Activated gamma-delta T cell (primary cell): ENCODE measurements around the gene SLC6A12.

Experiments
- DNase-seq: peaks from one replicate; lab custom pipeline; 2025; lab: John Stamatoyannopoulos, UW

SLC6A12 gene

GRCh38 chr12:163406-163986 is 50.5 kb downstream of the SLC6A12 start:
- no peak for DNase-seq

- no peak for DNase-seq
These were observed 51.3 kb downstream of the SLC6A12 start for GRCh38 chr12:162467-163307.

DNA sequence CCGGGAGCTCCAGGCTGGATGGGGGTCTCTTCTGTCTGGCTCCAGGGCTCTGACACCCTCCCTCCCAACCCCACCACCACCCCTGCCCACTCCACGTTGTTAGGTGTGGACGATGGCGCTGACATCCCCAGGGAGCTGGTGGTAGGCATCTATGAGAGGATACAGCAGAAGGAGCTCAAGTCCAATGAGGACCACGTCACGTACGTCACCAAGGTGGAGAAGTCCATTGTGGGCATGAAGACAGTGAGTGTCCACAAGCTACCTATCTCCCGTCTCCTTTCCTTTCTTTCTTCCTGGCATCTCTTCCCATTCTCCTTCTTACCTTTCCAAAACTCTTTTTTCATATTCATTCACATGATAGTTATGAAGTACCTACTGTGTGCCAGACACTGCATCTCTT is 52.1 kb downstream of the SLC6A12 start:
- DNase-seq, result no peak

DNA sequence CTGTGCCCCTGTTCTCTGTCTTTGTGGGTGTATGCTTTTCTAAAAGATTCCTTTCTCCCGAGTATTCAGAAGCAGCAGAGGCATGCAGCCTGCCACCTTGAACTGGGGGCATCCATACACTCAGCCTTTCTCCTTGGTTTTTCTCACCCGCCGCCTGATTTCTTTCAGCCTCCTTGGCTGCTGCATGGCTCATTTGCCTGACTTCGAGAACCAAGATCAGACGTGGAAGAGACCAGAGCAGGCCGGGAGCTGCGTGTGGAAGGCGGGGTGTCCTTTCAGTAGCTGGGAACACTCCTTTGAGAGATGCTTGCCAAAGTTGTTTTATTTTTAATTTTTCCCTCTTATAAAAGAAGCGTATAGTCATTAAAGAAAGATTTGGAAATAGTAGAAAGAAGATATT is 53.1 kb downstream of the SLC6A12 start:
- DNase-seq, result no peak

- no peak for DNase-seq
These were observed 54.7 kb downstream of the SLC6A12 start for GRCh38 chr12:159156-159782.

GRCh38 chr12:157644-158043 is 56.3 kb downstream of the SLC6A12 start:
- no peak for DNase-seq

- no peak for DNase-seq
These were observed 57.0 kb downstream of the SLC6A12 start for GRCh38 chr12:156945-157344.

DNA sequence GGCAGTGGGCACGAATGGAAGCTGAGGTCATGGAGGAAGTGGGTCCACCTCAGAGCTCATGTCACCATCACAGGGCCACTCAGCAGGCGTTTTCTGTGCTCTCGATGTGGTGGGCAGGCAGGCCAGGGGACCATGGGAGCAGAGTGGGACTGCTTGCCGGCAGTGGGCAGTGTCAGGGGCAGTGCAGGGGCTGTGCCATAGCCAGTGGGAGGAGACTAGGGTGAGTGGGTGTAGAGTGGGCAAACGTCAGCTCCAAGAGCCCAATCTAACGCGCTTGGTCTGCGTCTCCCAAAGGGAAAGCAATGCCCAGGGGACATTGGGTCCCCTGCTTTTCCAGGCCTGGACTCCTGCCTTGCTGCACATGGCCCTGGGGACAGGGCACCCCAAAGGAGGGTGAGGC is 58.3 kb downstream of the SLC6A12 start:
- DNase-seq, result no peak

DNA sequence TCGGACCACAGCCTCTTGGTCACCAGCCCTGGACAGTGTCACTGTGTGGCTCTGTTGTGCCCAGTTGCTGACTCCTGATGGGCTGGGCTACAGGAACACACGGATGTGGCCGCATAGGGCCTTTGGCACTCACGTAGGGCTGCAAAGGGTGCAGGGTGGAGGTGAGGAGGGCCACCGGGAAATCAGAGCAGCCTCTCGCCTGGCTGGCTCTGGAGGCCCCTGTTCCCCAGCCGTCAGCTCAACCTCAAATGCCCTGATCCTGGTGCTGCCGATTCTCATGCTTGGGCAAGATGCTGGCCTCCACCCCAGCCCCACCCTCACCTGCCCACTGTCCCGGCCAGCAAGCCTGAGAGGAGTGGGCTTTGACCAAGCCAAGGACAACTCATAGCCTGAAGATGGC is 59.0 kb downstream of the SLC6A12 start:
- no peak for DNase-seq

DNA sequence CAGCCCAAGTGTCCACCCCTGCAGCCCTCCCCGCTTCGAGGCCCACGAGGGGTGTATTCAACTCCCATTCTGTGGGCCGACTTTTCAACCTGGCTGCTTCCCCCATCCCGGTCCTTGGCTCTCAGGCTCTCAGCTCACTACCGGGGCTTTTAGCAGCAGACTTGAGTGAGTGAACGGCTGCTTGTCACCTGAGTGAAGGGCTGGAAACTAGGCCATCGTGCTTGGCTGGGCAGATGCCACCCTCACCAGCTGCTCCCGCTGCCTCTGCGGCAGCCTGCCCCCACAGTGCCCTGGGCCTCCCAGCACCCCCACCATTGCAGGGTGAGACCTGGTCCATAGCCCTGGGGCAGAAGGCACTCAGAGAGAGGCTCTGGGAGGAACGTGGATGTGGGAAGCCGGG is 59.9 kb downstream of the SLC6A12 start:
- DNase-seq, result no peak

DNA sequence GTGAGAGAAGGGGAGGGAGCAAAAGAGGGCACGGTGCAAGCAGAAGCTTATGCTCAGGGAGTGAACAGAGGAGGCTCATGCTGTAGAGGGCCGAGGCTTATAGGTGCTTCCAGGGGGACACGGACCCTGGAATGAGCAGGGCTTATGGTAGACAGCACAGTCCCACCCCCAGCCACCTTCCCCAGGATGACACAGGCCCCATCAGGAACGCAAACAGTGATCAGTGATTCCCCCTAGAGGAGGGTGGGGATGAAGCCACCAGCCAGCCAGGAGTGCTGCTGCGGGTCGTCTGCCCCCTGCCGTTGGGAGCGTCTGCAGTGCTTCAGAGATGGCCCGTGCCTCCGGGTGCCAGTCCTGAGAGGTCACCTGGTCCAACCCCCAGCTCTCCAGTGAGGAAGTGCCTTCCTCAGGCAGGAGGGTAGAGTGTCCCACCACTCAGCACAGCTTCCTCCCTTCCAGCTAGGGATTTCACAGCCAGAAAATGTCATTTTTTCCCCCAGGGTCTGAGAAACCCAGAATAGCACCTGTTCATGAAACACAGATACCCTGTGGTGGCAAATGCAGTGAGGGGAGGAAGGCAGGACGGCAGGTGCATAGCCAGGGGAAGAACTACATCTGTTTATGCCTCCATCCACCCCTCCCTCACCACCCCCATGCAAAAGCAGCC is 60.7 kb downstream of the SLC6A12 start:
- no peak for DNase-seq

DNA sequence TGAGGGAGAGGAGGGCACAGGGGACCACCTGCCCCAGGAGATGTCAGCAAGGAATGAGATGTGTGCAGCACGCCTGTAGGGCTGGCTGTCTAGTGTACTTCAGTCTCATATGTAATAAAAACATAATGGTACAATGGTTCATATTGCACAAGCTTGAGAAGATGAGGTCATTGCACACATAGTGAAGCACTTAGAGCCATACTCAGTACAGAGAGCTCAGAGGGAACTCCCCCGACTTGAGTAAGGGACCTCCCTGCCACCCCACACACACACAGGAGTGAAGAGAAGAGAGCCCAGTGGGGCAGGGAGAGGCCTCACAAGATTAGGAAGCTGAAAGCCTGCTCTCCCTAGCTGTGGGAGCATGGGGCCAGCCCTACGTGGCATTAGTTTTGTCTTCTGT is 61.5 kb downstream of the SLC6A12 start:
- no peak for DNase-seq

- no peak for DNase-seq
These were observed 62.4 kb downstream of the SLC6A12 start for GRCh38 chr12:151579-151978.

DNA sequence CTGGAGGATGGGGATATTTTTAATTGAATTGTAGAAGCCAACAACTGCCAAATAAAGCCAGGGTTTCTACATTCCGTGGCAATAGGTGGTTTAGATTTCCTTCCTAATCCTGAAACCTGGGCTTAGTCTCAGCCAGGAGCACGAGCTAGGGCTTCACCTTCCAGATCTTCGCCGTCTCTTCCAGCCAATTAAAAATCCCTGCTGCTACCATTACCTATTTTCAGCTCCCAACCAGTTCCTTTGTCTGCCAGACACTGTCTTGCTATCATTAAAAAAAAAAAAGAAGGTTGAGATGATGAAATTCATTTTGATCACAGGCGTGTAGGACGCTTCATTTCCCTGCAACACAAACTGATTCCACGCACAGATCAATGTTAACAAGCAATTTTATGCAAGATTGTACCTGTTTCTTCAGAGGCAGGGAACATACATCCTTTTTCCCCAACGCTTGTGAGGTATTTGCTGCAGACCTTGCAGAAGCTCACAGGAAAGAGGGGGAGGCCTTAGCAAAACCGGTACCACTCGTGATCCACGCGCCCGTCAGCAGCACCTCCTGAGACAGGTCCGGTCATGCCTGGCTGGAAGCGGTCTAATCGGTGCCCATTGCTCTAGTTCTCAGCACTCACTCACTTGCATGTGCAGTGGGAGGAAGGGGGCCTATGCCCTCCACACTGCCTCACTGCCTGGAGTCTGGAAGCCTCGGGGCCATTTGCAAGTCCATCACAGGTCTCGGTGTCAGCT is 65.1 kb downstream of the SLC6A12 start:
- DNase-seq, result no peak

DNA sequence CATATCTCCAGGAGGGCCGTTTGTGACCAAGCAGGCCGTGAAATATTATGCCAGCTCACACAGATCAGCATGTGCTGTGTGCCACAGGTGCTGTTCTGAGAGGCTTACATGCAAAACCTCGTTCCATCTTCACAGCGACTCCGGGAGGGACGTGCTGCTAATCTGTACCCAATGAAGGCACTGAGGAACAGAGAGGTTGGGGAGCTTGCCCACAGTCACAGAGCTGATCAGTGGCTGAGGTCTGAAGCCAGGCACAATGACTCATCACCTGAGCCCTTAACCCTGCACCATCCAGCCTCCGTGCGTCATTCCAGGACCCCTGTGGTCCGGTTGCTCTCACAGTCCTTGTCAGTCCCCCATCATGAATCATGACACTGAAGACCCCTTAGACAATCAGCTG is 66.7 kb downstream of the SLC6A12 start:
- no peak for DNase-seq

DNA sequence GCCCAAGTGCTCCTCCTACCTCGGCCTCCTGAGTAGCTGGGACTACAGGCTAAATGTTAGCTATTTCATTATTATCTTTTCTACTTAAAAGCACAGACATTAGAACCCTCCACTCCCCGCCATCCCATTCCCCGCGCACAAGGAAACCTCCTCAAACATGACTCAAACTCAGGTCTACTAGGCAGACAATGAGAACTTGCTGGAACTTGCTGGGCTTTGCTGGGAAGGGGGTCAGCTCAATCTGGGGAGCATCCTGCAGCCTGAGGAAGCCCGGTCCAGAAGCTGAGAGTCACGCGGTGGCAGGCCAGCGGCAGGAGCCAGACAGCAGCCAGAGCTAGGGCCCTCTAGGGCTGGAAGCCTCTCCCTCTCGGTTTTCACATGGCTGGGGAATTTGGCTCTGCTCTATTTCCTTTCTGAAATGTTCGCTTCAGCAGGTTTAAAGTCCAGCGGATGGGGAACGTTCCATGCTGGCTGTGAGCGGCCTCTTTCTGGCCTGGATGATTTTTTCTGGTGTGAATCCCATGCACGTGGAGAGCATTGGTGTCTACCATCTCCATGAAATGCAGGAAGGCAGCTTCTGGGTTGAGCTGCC is 68.5 kb downstream of the SLC6A12 start:
- DNase-seq, result no peak

DNA sequence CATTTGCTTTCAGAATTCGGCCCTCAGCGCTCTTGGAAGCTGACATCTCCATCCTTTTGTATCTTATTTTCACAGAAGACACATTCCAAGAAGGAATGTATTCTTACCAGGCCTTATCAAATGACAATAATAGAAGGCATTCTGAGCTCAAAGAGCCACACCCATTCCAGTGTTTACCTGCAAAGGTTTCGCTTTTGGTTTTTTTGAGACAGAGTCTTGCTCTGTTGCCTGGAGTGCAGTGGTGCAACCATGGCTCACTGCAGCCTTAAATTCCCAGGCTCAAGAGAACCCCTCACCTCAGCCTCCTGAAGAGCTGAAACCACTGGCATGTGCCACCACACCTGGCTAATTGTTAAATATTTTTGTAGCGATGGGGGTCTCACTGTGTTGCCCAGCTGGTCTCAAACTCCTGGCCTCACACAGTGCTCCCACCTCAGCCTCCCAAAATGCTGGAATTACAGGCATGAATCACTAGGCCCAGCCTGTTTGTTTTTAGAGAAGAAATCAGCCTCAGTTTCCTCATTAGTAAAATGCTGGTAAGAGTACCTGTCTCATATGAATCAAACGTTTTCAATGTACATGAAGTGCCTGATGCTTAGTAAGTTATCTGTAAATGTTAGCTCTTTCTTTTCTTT is 69.2 kb downstream of the SLC6A12 start:
- DNase-seq, result no peak

GRCh38 chr12:143964-144649 is 69.8 kb downstream of the SLC6A12 start:
- DNase-seq, result no peak

DNA sequence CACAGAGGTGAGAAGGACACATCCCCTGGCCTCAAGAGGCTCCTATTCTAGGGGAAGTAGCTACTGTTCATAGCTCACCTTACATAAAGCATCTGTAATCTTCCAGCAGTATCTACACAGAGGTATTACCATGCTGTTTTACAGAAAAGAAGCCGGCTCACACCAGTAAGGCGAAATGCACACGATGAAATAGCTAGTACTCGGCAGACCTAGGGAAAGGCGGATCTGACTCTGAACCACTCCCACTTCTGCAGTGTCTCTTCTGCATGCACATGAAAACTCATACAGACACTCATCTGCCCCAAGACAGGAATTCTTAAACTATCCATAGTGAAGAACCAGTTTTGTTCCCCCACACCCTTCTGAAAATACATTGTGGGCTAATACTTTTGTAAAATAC is 73.8 kb downstream of the SLC6A12 start:
- no peak for DNase-seq
